ENCODE measurements around the gene SLC7A8.

SLC7A8 gene

DNA sequence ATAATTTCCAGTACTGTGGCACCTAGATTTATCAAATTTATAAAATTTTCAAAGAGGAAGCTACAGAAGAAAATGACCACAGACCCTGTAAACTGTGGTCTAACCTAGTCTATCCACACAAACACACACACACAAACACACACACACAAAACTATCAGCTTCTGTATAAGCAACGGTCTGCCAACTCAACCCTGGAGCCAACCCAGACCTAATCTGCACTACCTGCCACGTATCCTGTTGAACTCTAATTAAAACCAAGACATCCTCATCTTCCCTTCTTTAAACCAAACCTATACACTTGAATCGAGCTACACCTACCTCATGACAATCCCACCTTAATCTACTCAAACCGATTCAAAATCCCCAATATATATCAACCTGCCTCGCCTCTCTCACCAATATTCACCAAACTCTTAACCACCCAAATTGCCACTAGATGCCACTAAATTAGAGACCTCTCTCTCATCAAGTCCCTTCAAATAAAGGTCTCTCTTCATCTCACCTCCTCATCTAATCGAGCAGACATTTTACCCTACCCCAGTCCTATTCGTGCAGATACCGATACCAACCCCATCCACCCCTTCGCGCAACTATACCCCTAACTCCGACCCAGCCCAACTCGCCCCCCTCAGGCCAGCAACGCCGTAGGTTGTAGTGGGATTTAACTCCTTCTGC, 89.3 kb downstream of the SLC7A8 start:
- no peak for DNase-seq

DNA sequence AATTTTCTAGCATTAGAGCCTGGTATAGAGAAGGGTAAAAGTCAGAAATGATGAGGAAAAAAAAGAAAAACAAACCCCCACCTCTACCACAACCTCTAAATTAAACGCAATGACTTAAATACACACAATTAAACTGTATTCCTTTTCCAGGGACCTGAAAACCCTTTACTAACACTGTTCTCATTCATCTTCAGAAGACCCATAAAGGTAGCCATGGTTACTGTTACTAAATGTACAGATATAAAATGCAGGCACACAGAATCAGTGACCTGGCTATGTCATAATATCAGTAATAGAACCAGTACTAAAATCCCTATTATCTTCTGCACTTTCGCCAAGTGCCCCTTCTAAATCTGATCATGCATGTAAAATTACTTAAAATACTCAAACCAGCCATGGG, 89.9 kb downstream of the SLC7A8 start:
- no peak for DNase-seq

DNA sequence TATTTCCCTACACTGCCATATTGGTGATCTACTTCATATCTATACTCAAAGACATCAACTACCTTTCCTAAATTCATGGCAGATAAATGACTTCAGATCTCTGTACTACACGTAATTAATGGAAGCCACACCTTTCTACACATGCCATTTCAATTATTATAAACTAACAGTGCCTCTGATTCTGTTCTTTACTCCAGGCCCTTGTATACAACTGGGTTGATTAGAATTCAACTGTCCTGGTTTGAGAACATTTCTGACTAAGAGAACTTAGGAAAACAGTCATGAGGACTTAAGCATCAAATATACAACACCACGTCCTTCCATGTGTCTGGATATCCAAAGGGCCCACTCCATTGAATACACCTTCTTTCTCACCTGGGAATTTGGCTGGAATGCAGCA, 90.4 kb downstream of the SLC7A8 start:
- DNase-seq: no peak

DNA sequence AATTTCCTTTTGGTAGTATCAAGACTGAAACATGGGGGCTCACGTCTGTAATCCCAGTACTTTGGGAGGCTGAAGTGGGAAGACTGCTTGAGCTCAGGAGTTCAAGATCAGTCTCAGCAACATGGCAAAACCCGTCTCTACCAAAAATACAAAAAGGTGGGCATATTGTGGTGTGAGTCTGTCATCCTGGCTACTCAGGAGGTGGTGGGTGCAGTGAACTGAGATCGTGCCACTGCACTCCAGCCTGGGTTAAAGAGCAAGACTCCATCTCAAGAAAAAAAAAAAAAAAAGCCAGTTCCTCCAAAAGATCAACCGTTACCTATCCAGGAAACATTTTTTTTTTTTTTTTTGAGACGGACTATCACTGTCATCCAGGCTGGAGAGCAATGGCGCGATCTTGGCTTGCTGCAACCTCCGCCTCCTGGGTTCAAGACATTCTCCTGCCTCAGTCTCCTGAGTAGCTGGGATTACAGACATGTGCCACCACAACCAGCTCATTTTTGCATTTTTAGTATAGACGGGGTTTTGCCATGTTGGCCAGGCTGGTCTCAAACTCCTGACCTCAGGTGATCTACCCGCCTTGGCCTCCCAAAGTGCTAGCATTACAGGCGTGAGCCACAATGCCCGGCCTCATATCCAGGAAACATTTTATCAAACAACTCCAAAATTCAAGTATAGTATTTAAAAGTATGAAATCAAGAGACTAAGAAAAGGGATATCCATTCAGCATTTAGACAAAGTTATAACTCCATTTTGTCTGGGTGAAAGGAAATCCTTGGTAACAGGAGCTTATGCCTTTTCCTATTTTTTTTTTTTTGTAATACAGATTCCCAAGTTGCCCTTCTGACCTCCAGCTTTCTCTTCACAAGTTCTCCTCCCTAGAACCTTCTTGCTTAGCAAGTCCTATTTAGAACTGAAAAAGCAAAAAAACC, 91.9 kb downstream of the SLC7A8 start:
- no peak for DNase-seq

DNA sequence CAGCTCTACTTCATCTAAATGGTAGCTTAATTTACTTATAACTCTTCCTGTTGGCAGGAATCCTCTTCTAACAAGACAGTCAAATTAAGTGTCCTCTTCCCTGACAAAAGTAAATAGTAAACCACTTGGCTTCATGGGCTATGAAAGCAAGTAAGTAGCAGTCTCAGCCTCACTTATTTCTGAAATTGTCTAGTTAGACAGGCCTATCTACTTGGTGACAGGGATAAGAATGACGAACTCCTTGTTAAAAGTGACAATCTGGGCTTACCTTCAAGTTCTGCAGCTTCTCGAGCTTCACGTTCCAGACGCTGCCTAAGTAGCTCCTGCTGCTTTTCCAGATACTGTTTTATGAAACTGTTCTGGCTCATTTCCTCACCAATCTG, 93.2 kb downstream of the SLC7A8 start:
- DNase-seq: no peak

DNA sequence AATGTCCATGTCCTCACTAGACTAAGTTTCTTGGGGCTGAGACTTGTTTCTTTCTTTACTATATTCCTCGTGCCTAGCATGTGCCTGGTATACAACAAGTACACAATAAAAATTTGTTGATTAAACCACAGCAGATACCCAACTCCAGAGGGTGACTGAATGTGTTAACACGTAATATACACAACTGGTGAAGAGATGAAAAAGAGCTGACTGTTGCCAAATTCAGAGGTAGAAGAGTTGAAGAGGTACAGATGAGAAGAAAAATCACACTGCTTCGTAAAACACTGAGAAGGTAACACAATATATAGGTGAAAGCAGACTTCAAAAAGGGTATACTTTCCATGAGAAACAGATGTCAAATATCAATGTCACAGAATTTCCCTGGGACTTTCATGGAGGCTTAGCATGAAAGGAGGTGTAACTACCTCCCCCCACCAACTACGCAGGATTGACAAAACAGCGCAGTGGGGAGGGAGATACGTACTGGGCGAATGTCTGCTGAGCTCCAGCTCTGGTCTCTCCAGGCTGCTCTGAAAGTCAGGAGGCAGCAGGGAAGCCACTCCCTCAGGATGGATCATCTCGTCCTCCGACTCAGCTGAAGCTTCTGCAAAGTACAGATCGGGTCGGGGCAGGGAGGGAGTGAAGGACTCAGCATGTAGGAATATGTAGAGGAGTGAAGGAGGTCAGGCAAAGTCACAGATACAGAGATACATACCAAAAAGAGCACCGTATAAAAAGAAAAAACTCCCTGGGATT, 93.8 kb downstream of the SLC7A8 start:
- no peak for DNase-seq

DNA sequence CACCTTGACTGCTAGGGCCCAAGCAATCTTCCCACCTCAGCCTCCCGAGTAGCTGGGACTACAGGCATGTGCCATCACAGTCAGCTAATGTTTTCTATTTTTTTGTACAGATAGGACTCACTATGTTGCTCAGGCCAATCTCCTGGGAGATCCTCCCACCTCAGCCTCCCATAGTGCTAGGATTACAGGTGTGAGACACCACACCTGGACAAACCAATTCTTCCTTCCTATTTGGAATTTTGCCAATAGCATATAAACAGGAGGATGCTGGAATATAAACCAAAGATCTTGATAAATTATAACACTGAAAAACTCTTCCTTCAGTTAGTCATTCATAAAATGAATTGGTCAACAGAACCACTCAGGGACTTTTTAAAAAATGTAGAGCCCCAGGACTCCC, 96.9 kb downstream of the SLC7A8 start:
- DNase-seq: no peak

DNA sequence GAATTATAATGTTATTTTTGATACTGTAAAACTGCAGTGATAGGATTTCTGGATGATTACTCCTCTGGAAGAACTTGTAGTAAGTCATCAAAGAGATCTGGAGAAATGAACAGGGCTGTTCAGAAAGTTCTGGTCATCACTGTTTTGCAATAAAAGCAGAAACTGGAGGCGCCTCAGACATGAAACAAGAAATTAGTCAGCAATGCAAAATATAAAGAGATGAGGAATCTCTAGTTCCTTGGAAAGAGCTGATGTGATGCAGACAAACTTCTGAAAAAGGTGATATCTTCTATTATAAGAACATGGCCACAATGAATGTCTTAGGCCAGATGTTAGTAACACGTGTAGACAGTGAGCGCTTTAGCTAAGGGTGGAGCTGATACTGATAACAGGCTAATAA, 98.0 kb downstream of the SLC7A8 start:
- DNase-seq: no peak

DNA sequence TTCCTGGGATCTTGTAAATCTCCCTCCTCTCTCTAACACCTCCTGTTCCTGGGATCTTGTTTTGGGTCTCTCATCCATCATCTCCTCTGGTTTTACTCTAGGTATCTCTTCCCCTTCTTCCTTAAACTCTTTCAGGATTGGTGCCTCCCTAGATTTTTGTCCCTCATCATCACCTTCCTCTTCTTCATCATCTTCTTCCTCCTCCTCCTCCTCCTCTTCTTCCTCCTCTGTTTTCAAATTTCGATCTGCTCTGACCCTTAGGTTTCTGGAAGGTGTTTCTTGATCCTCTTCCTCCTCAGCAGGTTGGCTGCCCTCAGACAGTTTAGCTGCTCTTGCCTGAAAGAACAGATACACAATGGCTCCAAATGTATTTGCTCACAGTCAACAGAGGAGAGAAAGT, 103.0 kb downstream of the SLC7A8 start:
- DNase-seq: no peak

DNA sequence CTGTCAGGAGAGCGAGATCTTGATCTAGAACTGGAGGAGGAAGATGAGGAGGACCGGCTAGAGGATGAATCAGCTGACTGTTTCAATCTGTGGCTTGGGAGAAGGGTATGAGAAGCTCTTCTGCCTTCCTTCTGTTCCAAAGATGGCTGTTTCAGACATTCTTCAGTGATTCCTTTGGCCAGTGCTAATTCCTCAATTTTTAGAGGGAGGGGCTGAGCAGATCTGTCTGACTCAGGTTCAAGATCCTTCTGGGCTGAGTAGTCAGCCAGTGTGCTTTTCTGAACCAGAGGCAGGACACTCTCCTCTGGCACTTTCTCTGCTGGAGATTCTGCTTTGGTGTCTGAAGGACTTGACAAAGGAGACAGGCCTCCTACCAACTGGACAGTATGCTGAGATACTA, 103.7 kb downstream of the SLC7A8 start:
- DNase-seq: no peak

DNA sequence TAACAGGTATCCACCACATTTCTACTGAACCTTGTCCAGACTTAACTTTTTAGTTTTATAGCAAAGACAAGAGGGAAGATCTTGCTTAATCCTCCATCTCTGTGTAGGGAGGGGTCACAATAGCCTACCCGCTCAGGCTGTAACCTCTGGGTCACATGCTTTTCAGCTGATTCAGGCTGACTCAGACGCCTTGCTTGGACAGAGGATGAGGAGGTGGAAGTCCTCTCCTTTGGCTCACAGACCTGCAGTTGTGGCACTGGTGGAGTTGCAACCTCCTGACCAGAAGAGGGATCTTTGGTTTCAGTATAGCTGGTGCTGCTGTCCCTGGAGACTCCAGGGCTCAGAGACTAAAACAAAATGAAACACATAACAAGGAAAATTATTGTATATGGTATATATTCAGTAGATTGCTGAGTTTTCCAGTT, 104.8 kb downstream of the SLC7A8 start:
- DNase-seq: no peak

DNA sequence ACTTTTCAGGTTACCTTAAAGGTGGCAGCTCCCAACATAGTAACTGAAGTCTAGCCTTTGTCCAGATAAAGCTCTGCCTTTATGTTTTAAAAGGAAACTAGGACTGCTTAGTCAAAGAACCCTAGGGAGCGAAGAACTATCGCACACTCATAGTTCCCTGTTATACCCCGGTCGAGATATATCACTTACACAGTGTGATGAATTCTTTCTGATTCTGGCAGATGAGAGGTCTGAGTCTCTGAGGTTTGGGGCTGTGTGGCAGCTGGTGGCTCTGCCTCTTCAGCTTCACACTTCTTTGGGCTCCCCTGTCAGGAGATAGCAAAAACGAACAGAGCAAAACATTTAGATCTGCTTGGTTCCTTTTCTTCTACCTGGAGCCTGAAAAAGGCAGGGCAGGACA, 105.5 kb downstream of the SLC7A8 start:
- no peak for DNase-seq

DNA sequence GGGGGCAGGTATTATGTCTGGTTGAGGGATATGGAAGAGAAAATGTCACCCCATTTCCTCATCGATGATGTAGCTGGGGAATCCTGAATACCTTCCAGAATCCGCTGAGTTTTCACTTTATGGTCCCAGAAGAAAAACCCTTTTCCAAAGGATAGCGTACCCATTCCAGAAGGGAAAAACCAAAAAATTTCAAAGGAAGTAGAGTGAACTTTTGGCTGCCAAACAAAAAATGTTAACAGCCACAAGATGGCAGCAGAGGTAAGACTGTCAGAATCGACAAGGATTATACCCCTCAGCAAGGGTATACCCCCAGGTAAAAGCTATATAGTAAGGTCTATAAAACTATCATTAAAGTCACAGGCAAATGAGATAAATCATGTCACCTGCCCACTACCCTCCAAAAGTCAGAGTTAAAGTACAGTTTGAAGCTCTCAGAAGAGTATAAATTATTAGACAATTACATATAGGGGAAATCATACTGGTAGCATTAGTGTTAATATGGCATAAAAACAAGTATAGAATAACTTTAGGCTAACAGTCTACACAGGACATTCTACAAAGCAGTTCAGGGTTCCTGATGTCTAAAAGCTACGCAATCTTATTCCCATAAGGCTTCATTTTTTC, 106.6 kb downstream of the SLC7A8 start:
- DNase-seq: no peak

Data from NCI-H146 (cell line).